Activated naive CD4-positive, alpha-beta T cell treated with anti-CD3 and anti-CD28 coated beads, Interleukin-2, amount 50 U/mL, for 72 hours (primary cell): ENCODE data around the gene BTG2. TPM values are rescaled to one million over a fixed set of nuclear protein-coding genes. Genes with fewer than 3 reads are reported as not detected.
"Not testable (repeated sequence)": the region's sequence is repeated elsewhere in the genome, so short reads cannot be mapped to it uniquely, and the experiment has no call there.

Source experiments
- ATAC-seq, 2 donors: fragments of 150-1000 bp; cut with Tn5 transposase; 2 replicates each; pipeline ENCODE4 v1.10.0; 2021; ENCODE audit warnings: mild to moderate bottlenecking in 2 of 2, moderate library complexity in 2 of 2
- DNase-seq, 2 donors: peaks; one replicate each; pipeline ENCODE4 v3.0.0; 2021 to 2022; ENCODE audit warnings: low spot score in 2 of 2
- H3K27ac Mint-ChIP-seq, 2 donors: one replicate each; pipeline ENCODE4 v1.8.0; 2022; ENCODE audit warnings: mild to moderate bottlenecking in 2 of 2, mixed read lengths in 2 of 2
- H3K36me3 Mint-ChIP-seq, 2 donors: one replicate each; pipeline ENCODE4 v1.8.0; 2022; ENCODE audit warnings: mixed read lengths in 2 of 2
- H3K9me3 Mint-ChIP-seq, 2 donors: one replicate each; pipeline ENCODE4 v1.8.0; 2022; ENCODE audit warnings: mixed read lengths in 2 of 2
- total RNA-seq, 2 donors: library from RNA; stranded (reverse); gene quantifications; one replicate each; pipeline ENCODE4 v1.2.3, GENCODE V29; 2022

BTG2 gene
- 100 to 1,000 TPM in 1 of 2 donors, 10 to 100 TPM in 1; 87.2 to 185 TPM for total RNA-seq

- ATAC-seq (peak; percentile 85 to 86), DNase-seq (peak; percentile 85 to 91)
- peak within 1 kb of the TSS; percentile 98 to 99 for H3K27ac Mint-ChIP-seq
- H3K36me3 Mint-ChIP-seq, result peaks cover 48 to 60% of the 10 kb centered on the region in 2 donors
- H3K9me3 Mint-ChIP-seq, result no peaks in the 10 kb centered on the region
Measured at GRCh38 chr1:203304919-203305808, at the start of gene BTG2. BTG2 (plus strand) TSS chr1:203305519; CDS start chr1:203305607, 88 bp downstream.

DNA sequence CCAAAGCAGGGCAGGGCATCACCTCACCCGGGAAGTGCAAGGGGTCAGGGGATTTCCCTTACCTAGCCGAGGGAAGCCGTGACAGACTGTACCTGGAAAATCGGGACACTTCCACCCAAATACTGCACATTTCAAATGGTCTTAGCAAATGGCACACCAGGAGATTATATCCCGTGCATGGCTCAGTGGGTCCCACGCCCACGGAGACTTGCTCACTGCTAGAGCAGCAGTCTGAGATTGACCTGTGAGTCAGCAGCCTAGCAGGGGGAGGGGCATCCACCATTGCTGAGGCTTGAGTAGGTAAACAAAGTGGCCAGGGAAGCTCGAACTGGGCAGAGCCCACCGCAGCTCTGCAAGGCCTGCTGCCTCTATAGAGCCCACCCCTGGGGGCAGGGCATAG, 48.7 kb upstream of the BTG2 start:
- peaks cover 16 to 17% of the 10 kb centered on the region in 2 donors for H3K36me3 Mint-ChIP-seq
- not testable (repeated sequence) for H3K27ac Mint-ChIP-seq, DNase-seq, ATAC-seq
- H3K9me3 Mint-ChIP-seq, result peaks cover 3 to 10% of the 10 kb centered on the region in 2 donors

- ATAC-seq (no peak), DNase-seq (no peak)
- Mint-ChIP-seq H3K36me3 (no peaks in the 10 kb centered on the region), H3K9me3 (no peaks in the 10 kb centered on the region), H3K27ac (no peak overlapping the region)
Measured at GRCh38 chr1:203263496-203263895, 41.8 kb upstream of the BTG2 start.

DNA sequence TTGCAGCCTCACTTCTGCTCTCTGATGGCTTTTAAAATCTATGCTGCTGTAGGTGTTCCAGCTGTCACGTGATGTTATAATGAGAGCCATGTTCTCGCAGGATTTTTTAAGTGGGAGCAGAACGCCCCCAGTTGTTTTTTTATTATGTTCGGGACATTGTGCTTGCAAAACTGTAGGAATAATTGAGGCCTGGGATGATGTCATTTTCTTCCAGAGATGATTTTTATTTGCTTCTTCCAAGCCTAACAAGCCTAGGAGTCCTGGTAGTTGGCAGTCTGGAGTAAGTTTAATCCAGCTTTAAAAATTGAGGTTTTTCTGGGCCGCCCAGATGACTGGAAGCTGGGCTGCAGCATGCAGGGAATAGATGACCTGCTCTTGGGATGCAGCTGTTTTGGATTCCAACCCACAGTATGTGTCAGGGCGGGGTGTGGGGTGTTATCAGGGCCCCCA, 41.2 kb upstream of the BTG2 start:
- no peak overlapping the region for H3K27ac Mint-ChIP-seq
- H3K36me3 Mint-ChIP-seq, result no peaks in the 10 kb centered on the region
- DNase-seq (no peak), ATAC-seq (no peak)
- H3K9me3 Mint-ChIP-seq, result no peaks in the 10 kb centered on the region

DNA sequence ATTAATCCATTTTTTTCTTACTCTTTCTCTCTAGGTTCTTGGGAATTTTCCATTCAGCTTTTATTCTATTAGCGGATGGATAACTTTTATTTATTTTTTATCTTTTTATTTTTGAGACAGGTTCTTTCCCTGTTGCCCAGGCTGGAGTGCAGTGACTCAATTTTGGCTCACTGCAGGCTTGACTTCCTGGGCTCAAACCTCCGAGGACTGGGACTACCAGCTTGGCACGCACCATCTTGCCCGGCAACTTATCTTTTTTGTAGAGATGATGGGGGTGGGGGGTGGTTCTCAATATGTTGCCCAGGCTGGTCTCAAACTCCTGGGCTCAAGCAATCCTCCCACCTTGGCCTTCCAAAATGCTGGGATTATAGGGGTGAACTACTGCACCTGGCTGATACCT, 39.8 kb upstream of the BTG2 start:
- no peaks in the 10 kb centered on the region for H3K9me3 Mint-ChIP-seq
- DNase-seq, result no peak
- no peaks in the 10 kb centered on the region for H3K36me3 Mint-ChIP-seq
- no peak overlapping the region for H3K27ac Mint-ChIP-seq
- ATAC-seq, result no peak

DNA sequence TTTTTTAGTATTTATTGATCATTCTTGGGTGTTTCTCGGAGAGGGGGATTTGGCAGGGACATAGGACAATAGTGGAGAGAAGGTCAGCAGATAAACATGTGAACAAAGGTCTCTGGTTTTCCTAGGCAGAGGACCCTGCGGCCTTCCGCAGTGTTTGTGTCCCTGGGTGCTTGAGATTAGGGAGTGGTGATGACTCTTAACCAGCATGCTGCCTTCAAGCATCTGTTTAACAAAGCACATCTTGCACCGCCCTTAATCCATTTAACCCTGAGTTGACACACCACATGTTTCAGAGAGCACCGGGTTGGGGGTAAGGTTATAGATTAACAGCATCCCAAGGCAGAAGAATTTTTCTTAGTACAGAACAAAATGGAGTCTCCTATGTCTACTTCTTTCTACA, 39.2 kb upstream of the BTG2 start:
- not testable (repeated sequence) for DNase-seq, H3K27ac Mint-ChIP-seq, H3K9me3 Mint-ChIP-seq, H3K36me3 Mint-ChIP-seq, ATAC-seq

DNA sequence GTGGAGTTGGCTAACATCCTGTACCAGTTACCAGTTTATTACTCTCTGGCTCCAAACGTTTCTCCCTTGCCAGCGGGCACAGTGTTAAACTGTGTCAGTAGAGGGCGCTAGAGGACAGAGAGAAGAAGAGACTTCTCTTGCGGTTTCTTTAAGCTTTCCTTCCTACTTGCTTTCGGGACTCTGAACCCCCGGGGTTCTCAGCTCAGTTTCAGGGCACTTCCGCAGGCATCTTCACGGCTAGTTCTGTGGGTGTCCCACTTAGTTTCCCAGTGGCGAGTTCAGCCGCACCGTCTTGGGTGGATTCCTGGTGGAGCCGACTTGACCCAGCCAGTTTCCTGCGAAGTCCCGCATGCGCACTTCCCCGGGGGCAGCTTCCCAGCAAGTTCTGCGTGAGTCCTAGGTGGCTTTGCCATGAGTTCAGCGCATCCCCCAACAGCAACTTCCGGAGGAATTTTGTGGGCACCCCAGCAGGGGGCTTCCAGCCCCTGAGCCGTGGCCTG, 37.9 kb upstream of the BTG2 start:
- Mint-ChIP-seq H3K36me3 (no peaks in the 10 kb centered on the region), H3K27ac (peak overlapping the region in 1 of 2 donors; percentile 80), H3K9me3 (no peaks in the 10 kb centered on the region)
- peak; percentile 85 to 88 for DNase-seq
- peak; percentile 68 to 72 for ATAC-seq

- no peak for DNase-seq
- ATAC-seq, result no peak
- H3K27ac Mint-ChIP-seq, result peak overlapping the region in 1 of 2 donors; percentile 80
- no peaks in the 10 kb centered on the region for H3K36me3 Mint-ChIP-seq
- H3K9me3 Mint-ChIP-seq, result no peaks in the 10 kb centered on the region
Measured at GRCh38 chr1:203267912-203268311, 37.4 kb upstream of the BTG2 start.

DNA sequence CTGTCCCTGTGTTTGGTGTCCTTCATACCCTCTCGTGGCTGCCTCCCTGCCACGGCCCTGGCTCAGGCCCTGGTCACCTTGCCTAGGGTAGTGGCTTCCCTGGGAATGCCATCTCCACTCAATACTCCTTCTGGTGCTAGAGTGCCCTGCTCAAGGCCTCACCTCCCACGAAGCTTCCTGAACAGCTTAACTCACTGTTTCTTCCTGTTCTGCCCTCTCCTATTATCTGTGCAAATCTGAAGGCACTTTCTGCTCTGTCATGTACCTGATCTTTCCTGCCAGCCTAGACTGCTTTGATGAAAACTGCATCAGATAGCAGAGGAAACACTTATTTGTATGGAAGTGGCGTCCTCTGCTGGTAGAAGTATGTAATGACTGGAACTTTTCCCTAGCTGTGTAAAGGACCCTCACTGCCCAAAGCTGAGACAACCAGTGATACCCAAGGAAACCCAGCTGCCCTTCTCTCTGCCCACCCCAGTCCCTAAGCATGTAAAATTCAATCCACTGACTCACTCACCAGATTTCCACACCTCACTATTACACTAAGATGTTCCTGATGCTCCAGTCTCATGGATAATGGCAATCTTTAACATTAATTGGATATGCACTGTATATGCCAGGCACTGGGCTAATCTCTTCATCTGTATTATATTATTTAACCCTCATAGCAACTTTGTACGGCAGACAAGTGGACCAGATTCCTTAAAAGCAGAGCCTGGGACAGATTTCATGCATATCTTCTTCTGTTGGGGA, 36.2 kb upstream of the BTG2 start:
- no peaks in the 10 kb centered on the region for H3K36me3 Mint-ChIP-seq
- no peak overlapping the region for H3K27ac Mint-ChIP-seq
- DNase-seq (peak; percentile 56 to 58), ATAC-seq (peak; percentile 33 to 36)
- no peaks in the 10 kb centered on the region for H3K9me3 Mint-ChIP-seq

- Mint-ChIP-seq H3K9me3 (no peaks in the 10 kb centered on the region), H3K27ac (no peak overlapping the region), H3K36me3 (no peaks in the 10 kb centered on the region)
- DNase-seq (peak in 1 of 2 donors; percentile 49), ATAC-seq (no peak)
Measured at GRCh38 chr1:203269654-203270020, 35.7 kb upstream of the BTG2 start.

- no peak for DNase-seq
- ATAC-seq, result no peak
- no peaks in the 10 kb centered on the region for H3K36me3 Mint-ChIP-seq
- H3K27ac Mint-ChIP-seq, result peak overlapping the region in 1 of 2 donors; percentile 73
- no peaks in the 10 kb centered on the region for H3K9me3 Mint-ChIP-seq
Measured at GRCh38 chr1:203270448-203270847, 34.9 kb upstream of the BTG2 start.

DNA sequence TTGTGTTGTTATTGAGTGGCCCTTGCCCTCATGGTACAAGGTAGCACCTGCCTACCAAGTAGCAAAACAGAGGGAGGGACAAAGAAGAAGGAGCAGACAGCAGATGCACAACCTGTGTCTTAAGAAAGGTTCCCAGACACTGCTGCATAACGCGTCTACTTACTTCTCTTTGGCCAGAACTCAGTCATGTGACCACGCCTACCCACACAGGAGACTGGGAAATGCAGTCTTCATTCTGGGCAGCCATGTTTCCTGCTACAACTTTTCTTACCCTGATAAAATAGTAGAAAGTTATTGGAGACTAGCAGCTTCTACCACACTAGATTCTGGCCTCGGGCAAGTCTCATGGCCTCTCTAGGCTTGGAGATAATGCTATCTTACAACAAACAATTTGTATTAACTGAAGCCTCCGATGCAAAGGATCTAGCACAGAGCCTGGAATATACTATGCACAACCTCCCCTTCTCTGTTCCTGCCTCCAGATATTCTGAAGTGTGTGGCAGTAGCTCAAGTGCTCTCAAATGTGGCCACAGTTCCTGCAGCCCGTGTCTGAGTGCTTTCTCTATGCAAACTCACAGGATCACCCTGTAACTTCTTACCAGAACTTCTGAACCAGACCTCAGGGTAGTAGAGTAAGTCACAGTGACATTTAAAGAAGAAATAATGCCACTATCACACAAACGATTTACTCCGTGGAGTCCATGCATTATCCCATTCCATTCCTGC, 34.1 kb upstream of the BTG2 start:
- peak; percentile 23 to 53 for ATAC-seq
- peak overlapping the region in 1 of 2 donors; percentile 73 for H3K27ac Mint-ChIP-seq
- H3K9me3 Mint-ChIP-seq, result no peaks in the 10 kb centered on the region
- peak in 1 of 2 donors; percentile 62 for DNase-seq
- no peaks in the 10 kb centered on the region for H3K36me3 Mint-ChIP-seq

DNA sequence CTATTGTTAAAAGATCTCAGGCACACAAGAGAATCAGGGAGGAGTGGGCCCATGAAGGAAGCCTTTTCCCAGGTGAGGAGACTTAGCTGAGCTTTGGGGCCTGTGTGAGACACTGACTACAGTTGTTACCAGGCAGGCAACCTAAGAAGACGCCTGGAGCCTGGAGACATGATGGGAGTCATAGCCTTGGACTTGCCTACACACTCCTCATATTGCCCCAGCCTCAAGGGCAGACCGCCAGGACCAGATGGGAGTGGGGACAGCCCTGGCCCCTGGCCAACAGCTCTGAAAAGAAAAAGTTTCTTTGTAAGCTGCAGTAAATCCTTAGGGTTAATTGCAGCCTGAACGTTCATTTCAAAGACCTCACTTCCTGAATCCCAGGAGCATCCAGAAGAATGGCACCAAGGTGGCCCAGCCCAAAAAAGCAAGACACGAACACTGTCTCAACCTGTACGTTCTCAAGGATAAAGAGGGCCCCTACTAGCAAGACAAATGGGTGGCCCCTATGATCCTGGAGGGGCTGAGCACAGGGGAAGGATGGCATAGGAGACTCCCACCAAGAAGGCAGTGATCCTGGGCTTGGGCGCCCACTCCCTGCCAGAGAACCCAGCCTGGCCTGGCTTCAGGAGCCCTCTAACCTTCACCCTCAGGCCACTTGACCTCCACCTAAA, 33.2 kb upstream of the BTG2 start:
- ATAC-seq (no peak), DNase-seq (no peak)
- Mint-ChIP-seq H3K36me3 (no peaks in the 10 kb centered on the region), H3K9me3 (no peaks in the 10 kb centered on the region), H3K27ac (no peak overlapping the region)

DNA sequence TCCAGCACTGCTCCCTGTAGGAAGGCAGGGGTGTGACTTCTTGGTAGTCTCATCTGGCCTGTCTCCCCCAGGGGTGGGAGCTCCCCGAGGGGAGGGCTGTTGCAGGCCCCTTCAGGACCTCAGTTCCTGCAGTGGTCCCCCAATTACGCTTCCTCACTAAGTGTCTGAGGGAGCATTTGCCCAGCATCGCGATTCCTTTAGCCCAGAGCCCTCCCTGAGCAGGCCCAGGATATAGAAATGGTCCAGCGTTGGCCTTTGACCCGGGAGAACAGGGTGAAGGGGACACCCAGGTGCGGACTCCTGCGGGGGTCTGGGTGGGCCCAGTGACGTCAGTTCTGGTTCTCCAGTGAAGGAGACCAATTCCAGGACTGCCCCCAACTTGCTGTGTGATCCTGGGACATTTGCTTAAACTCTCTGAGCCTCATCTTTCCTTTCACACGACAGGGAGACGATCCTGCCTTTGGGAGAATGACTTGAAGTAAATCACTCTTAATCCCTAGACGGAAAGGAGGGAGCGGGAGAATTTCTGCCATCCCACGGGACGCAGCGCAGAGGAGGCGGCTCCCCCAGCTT, 32.6 kb upstream of the BTG2 start:
- Mint-ChIP-seq H3K9me3 (no peaks in the 10 kb centered on the region), H3K36me3 (no peaks in the 10 kb centered on the region), H3K27ac (peak overlapping the region in 1 of 2 donors; percentile 90)
- DNase-seq (no peak), ATAC-seq (no peak)

DNA sequence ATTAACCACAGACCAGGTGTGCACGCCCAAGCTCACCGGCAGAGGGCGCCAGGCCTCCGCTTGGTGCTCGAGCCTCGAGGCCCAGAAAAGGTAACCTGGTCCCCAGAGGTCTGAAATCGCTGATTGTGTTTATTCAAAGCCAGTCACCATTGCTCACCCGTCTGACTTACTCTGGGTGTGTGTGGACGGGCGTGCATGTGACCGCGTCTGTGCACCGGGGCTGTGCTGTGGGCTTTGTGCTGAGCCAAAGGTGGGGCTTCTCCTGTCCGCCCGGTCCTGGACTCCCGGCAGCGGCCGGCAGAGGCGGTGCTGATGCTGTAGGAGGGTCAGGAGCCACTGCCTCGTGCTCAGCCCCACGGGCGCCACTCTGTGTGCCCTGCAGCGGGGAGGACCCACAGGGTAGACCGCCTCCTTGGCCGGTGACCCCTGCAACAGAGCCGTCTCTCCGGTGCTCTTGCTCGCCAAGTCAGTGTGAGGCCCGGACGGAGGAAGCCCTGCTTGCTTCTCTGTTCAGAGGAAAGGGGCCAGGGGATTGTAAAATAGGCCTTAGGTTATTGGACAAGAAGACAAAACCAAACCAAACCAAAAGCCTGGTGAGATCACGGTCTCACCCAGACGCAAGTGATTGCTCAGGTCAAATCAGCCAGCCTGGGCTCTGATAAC, 32.0 kb upstream of the BTG2 start:
- Mint-ChIP-seq H3K27ac (peak overlapping the region; percentile 81 to 90), H3K9me3 (no peaks in the 10 kb centered on the region), H3K36me3 (no peaks in the 10 kb centered on the region)
- ATAC-seq, result peak; percentile 77 to 85
- peak; percentile 92 to 97 for DNase-seq
